ENCODE measurements around the gene CFAP251. TPM values are rescaled to one million over a fixed set of nuclear protein-coding genes. Genes with fewer than 3 reads are reported as not detected.
A peak's percentile ranks its signal among the peaks of the same experiment; 100 is the strongest.

CFAP251 gene
- polyA plus RNA-seq, 3 donors, result 0.08 to 0.17 TPM; not detected in 1

GRCh38 chr12:121966959-121967358 lies 48.6 kb downstream of the CFAP251 start:
- Histone ChIP-seq H3K4me3 (replicated peaks in 1 of 3; ENCODE audit: low read depth in 2 of 3, low read length in 3 of 3) (no peak overlapping the region), H3K9ac (ENCODE audit: insufficient read depth, low read length, poor library complexity, severe bottlenecking) (no peak overlapping the region), H3K4me1 (ENCODE audit: control insufficient read depth in 1 of 2, insufficient read depth in 2 of 2, low read length in 2 of 2) (peaks cover 23 to 28% of the 10 kb centered on the region in 2 donors), H3K9me3 (replicated peaks in 1 of 2; ENCODE audit: control insufficient read depth in 1 of 2, insufficient read depth in 1 of 2, low read length in 2 of 2) (no peaks in the 10 kb centered on the region), H3K4me2 (replicated peaks; ENCODE audit: extremely low read depth, low read length, poor library complexity, severe bottlenecking) (no peak overlapping the region), H3K79me2 (ENCODE audit: insufficient read depth, low read length) (no peaks in the 10 kb centered on the region), H3K27me3 (ENCODE audit: control insufficient read depth in 2 of 2, insufficient read depth in 2 of 2, low read length in 2 of 2) (no peaks in the 10 kb centered on the region), H3K27ac (ENCODE audit: low read depth in 1 of 2, low read length in 2 of 2) (no peak overlapping the region), H2AFZ (ENCODE audit: insufficient read depth, low read depth, low read length, poor library complexity, severe bottlenecking) (no peak overlapping the region), H3K36me3 (replicated peaks in 1 of 2; ENCODE audit: control insufficient read depth in 1 of 2, insufficient read depth in 2 of 2, low read length in 2 of 2) (no peaks in the 10 kb centered on the region), H4K20me1 (ENCODE audit: insufficient read depth, low read length) (no peaks in the 10 kb centered on the region)
- Mint-ChIP-seq H3K4me1 (peaks cover 25% of the 10 kb centered on the region), H3K36me3 (no peaks in the 10 kb centered on the region), H3K27me3 (ENCODE audit: low read depth in 3 of 3) (peaks cover 0 to 8% (median 1%) of the 10 kb centered on the region in 3 donors), H3K27ac (peak overlapping the region in 1 of 7 donors; percentile 11), H3K9me3 (peaks cover 0 to 1% (median 0%) of the 10 kb centered on the region in 7 donors), H3K4me3 (no peak overlapping the region)
- WGBS (ENCODE audit: insufficient coverage), result 93% methylated on average over 3 of the region's 5 CpGs
- TF ChIP-seq CTCF (IDR thresholded peaks at IDR 0.05), result no peak
- DNase-seq, result no peak
- intact Hi-C loops (cut with micrococcal nuclease), result no loop called here

DNA sequence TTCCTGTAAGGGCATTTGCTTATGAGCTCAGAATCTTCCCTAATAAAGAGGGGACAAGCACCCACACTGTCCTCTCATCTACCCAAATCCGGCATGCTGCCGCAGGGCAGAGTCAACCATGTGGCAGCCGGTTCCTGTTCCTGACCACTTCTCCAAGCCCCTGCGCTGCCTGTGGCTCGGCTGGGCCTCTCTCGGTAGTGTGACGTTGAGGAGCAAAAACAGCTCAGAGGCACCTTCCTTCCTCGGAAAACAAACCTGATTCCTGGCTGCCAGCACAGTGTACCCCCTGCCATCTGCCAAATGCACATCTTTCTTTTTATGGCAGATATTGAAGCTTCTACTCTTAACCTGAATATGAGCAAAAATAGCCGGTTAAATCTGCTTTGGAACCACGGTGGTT lies 50.5 kb downstream of the CFAP251 start:
- peak overlapping the region in 1 of 2 donors; percentile 27 for H3K27ac ChIP-seq (ENCODE audit: low read depth in 1 of 2, low read length in 2 of 2)
- H3K36me3 ChIP-seq (replicated peaks in 1 of 2; ENCODE audit: control insufficient read depth in 1 of 2, insufficient read depth in 2 of 2, low read length in 2 of 2), result no peaks in the 10 kb centered on the region
- Mint-ChIP-seq H3K27ac (peak overlapping the region in 6 of 7 donors; percentile 23 to 84 (median 61)), H3K4me3 (peak overlapping the region in 1 of 2 donors; percentile 62), H3K4me1 (peaks cover 25% of the 10 kb centered on the region), H3K9me3 (peaks cover 6 to 15% (median 11%) of the 10 kb centered on the region in 7 donors), H3K27me3 (ENCODE audit: low read depth in 3 of 3) (peaks cover 0 to 10% (median 0%) of the 10 kb centered on the region in 3 donors), H3K36me3 (no peaks in the 10 kb centered on the region)
- peak overlapping the region; percentile 30 for H3K4me2 ChIP-seq (replicated peaks; ENCODE audit: extremely low read depth, low read length, poor library complexity, severe bottlenecking)
- no peaks in the 10 kb centered on the region for H4K20me1 ChIP-seq (ENCODE audit: insufficient read depth, low read length)
- no peak overlapping the region for H3K4me3 ChIP-seq (replicated peaks in 1 of 3; ENCODE audit: low read depth in 2 of 3, low read length in 3 of 3)
- peaks cover 23 to 28% of the 10 kb centered on the region in 2 donors for H3K4me1 ChIP-seq (ENCODE audit: control insufficient read depth in 1 of 2, insufficient read depth in 2 of 2, low read length in 2 of 2)
- no peak for TF ChIP-seq CTCF (IDR thresholded peaks at IDR 0.05)
- intact Hi-C loops (cut with micrococcal nuclease), result no loop called here
- WGBS (ENCODE audit: insufficient coverage), result 0% methylated on average over 8 of the region's 10 CpGs
- peak; percentile 48 to 57 (median 57) for DNase-seq
- H3K27me3 ChIP-seq (ENCODE audit: control insufficient read depth in 2 of 2, insufficient read depth in 2 of 2, low read length in 2 of 2), result no peaks in the 10 kb centered on the region
- peak overlapping the region; percentile 65 for H2AFZ ChIP-seq (ENCODE audit: insufficient read depth, low read depth, low read length, poor library complexity, severe bottlenecking)
- peaks cover 5 to 7% of the 10 kb centered on the region in 2 donors for H3K9me3 ChIP-seq (replicated peaks in 1 of 2; ENCODE audit: control insufficient read depth in 1 of 2, insufficient read depth in 1 of 2, low read length in 2 of 2)
- H3K79me2 ChIP-seq (ENCODE audit: insufficient read depth, low read length), result no peaks in the 10 kb centered on the region
- H3K9ac ChIP-seq (ENCODE audit: insufficient read depth, low read length, poor library complexity, severe bottlenecking), result no peak overlapping the region

All from CD14-positive monocyte (primary cell).